WTC11 (cell line): ENCODE data around the gene PDK2. TPM values are rescaled to one million over a fixed set of nuclear protein-coding genes. Genes with fewer than 3 reads are reported as not detected.

Experiments used
- ATAC-seq: fragments of 200-7000 bp; cut with Tn5 transposase; 2 replicates; pipeline ENCODE4 v1.10.0; 2021; ENCODE audit warnings: mild to moderate bottlenecking, moderate library complexity
- CTCF ChIA-PET: fragments of 300-600 bp; sonication (Branson Sonifier 250); formaldehyde crosslinking; loops from one replicate; lab custom pipeline; 2021; ENCODE audit warnings: antibody characterized with exemption; lab: Charles Lee
- POLR2A ChIA-PET: fragments of 350-600 bp; sonication (Branson Sonifier 250); formaldehyde crosslinking; loops from one replicate; lab custom pipeline; 2021; ENCODE audit warnings: antibody characterized with exemption; lab: Charles Lee
- DNase-seq: peaks from one replicate; pipeline ENCODE4 v3.0.0; 2021; ENCODE audit warnings: low spot score
- H3K27ac Mint-ChIP-seq: 2 replicates; pipeline ENCODE4 v1.8.0; 2021; ENCODE audit warnings: mixed read lengths
- H3K27me3 Mint-ChIP-seq: 2 replicates; pipeline ENCODE4 v1.8.0; 2021; ENCODE audit warnings: low read depth, mild to moderate bottlenecking, moderate library complexity, mixed read lengths
- H3K36me3 Mint-ChIP-seq: 2 replicates; pipeline ENCODE4 v1.8.0; 2021; ENCODE audit warnings: mixed read lengths
- H3K4me1 Mint-ChIP-seq: 2 replicates; pipeline ENCODE4 v1.8.0; 2022; ENCODE audit warnings: mixed read lengths
- H3K4me3 Mint-ChIP-seq: 2 replicates; pipeline ENCODE4 v1.8.0; 2021; ENCODE audit warnings: mild to moderate bottlenecking, moderate library complexity, mixed read lengths
- H3K9me3 Mint-ChIP-seq: 2 replicates; pipeline ENCODE4 v1.8.0; 2021; ENCODE audit warnings: mixed read lengths
- ATF3 ChIP-seq: sonication (generic); formaldehyde crosslinking; conservative IDR thresholded peaks from 2 replicates; pipeline ENCODE4 v1.8.1; 2022; ENCODE audit warnings: mild to moderate bottlenecking, missing genetic modification reagents
- CBFB ChIP-seq: sonication (generic); formaldehyde crosslinking; IDR thresholded peaks from 2 replicates; pipeline ENCODE4 v1.8.1; 2022; ENCODE audit warnings: mild to moderate bottlenecking, low read depth, missing genetic modification reagents
- ELF4 ChIP-seq: sonication (generic); formaldehyde crosslinking; IDR thresholded peaks from 2 replicates; pipeline ENCODE4 v1.8.1; 2022; ENCODE audit warnings: low read depth, mild to moderate bottlenecking, moderate library complexity, missing genetic modification reagents
- FOXK1 ChIP-seq: sonication (generic); formaldehyde crosslinking; IDR thresholded peaks from 2 replicates; pipeline ENCODE4 v1.8.0; 2022; ENCODE audit warnings: mild to moderate bottlenecking, moderate library complexity, missing genetic modification reagents
- GTF2I ChIP-seq: fragments of 250-450 bp; sonication (Bioruptor Pico); conservative IDR thresholded peaks from 2 replicates; pipeline ENCODE4 v1.4.0; 2021; ENCODE audit warnings: mild to moderate bottlenecking
- NR2C2 ChIP-seq: sonication (generic); formaldehyde crosslinking; IDR thresholded peaks from 2 replicates; pipeline ENCODE4 v1.8.0; 2022; ENCODE audit warnings: mild to moderate bottlenecking, missing genetic modification reagents
- TCF7 ChIP-seq: sonication (generic); formaldehyde crosslinking; IDR thresholded peaks from 2 replicates; pipeline ENCODE4 v1.8.0; 2022; ENCODE audit warnings: mild to moderate bottlenecking, low read depth, missing genetic modification reagents, moderate library complexity
- TP53 ChIP-seq: sonication (generic); formaldehyde crosslinking; IDR thresholded peaks from 2 replicates; pipeline ENCODE4 v1.8.1; 2023; ENCODE audit warnings: mild to moderate bottlenecking, missing genetic modification reagents
- ZNF121 ChIP-seq: sonication (generic); formaldehyde crosslinking; IDR thresholded peaks from 2 replicates; pipeline ENCODE4 v1.8.0; 2023; ENCODE audit warnings: missing genetic modification reagents
- ZNF416 ChIP-seq: fragments of 250-450 bp; sonication (Bioruptor Pico); IDR thresholded peaks from 2 replicates; pipeline ENCODE4 v1.9.0; 2021; ENCODE audit warnings: mild to moderate bottlenecking, inconsistent platforms
- total RNA-seq: library from RNA; stranded (reverse); gene quantifications from 3 replicates; pipeline ENCODE4 v1.2.3, GENCODE V29; 2021
- TF ChIP-seq, protein P1 (sequence below): sonication (generic); formaldehyde crosslinking; IDR thresholded peaks from 2 replicates; pipeline ENCODE4 v1.8.1; 2023; ENCODE audit warnings: mild to moderate bottlenecking, missing genetic modification reagents, borderline replicate concordance
- TF ChIP-seq, protein P2 (sequence below): fragments of 200-600 bp; IDR thresholded peaks from 2 replicates; pipeline ENCODE4 v1.8.0; 2022; ENCODE audit warnings: antibody characterized with exemption
- TF ChIP-seq, protein P3 (sequence below): fragments of 250-450 bp; sonication (Bioruptor Pico); conservative IDR thresholded peaks from 2 replicates; pipeline ENCODE4 v1.9.0; 2021; ENCODE audit warnings: mild to moderate bottlenecking
- TF ChIP-seq, protein P4 (sequence below): sonication (generic); formaldehyde crosslinking; conservative IDR thresholded peaks from 2 replicates; pipeline ENCODE4 v1.8.1; 2023; ENCODE audit warnings: mild to moderate bottlenecking, low read depth, missing genetic modification reagents, moderate library complexity
- TF ChIP-seq, protein P5 (sequence below): sonication (generic); formaldehyde crosslinking; IDR thresholded peaks from 2 replicates; pipeline ENCODE4 v1.8.0; 2022; ENCODE audit warnings: mild to moderate bottlenecking, missing genetic modification reagents
- TF ChIP-seq, protein P6 (sequence below): sonication (generic); formaldehyde crosslinking; IDR thresholded peaks from 2 replicates; pipeline ENCODE4 v1.8.1; 2023; ENCODE audit warnings: mild to moderate bottlenecking, missing genetic modification reagents

Gene PDK2
- total RNA-seq, 1 experiment from 2014 or later, result 16.6 TPM

DNA sequence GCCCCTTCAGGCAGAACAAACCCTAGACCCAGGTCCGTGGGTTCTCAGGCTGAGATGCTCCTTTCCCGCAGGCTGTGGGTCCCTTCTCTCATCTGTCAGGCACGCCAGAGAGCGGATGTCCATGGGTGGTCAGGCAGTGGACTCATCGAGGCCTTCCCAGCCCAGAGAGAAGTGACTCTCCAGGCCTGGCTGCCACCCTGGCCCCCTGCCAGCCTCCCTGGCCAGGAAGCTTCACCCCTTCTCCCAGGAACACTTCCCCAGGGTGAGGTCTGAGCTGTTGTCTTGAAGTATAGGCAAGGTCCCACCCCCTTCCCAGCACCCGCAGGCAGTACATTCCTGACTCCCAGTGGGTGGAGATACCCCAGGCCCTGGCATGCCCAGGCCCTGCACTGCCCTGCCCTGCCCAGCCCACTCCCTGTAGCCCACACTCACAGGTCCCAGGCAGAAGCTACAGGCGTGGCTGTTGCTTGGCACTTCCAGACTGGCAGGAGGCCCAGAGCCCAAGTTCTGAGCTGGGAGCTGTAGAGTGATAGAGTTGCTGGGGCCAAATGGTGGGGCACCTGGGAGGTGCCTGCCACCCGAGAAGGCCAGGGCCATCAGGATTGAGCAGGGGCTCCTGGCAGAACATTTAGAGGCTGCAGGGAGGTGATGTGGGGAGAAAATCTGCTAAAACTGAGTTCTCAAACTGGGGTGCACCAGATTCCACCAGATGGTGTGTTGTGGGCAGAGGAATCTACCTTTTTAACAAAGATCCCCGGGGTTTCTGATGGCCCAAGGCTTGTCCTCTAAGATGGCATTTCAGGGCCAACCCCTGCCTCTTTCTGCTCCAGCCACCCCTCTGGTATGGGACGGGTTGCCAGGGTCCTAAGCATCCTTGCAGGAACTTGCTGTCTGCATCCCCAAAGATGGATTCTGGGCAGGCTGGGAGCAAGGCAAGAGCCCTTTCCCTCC is 32.6 kb upstream of the PDK2 start:
- peaks cover 7% of the 10 kb centered on the region for H3K27me3 Mint-ChIP-seq
- H3K27ac Mint-ChIP-seq, result no peak overlapping the region
- peaks cover 4% of the 10 kb centered on the region; the same call in 1 of the 2 replicates for H3K36me3 Mint-ChIP-seq
- H3K4me3 Mint-ChIP-seq, result no peak overlapping the region
- ATAC-seq (no peak), DNase-seq (no peak)
- ChIA-PET CTCF (interaction anchor here (0.6 to 1.3 kb wide), 4 partner anchors 17 to 697 kb away, joined by 3 to 9 read pairs (median 3); no protein-coding TSS in a partner anchor), POLR2A (no interaction called here)
- no peaks in the 10 kb centered on the region for H3K9me3 Mint-ChIP-seq
- TF ChIP-seq, protein P1, sequence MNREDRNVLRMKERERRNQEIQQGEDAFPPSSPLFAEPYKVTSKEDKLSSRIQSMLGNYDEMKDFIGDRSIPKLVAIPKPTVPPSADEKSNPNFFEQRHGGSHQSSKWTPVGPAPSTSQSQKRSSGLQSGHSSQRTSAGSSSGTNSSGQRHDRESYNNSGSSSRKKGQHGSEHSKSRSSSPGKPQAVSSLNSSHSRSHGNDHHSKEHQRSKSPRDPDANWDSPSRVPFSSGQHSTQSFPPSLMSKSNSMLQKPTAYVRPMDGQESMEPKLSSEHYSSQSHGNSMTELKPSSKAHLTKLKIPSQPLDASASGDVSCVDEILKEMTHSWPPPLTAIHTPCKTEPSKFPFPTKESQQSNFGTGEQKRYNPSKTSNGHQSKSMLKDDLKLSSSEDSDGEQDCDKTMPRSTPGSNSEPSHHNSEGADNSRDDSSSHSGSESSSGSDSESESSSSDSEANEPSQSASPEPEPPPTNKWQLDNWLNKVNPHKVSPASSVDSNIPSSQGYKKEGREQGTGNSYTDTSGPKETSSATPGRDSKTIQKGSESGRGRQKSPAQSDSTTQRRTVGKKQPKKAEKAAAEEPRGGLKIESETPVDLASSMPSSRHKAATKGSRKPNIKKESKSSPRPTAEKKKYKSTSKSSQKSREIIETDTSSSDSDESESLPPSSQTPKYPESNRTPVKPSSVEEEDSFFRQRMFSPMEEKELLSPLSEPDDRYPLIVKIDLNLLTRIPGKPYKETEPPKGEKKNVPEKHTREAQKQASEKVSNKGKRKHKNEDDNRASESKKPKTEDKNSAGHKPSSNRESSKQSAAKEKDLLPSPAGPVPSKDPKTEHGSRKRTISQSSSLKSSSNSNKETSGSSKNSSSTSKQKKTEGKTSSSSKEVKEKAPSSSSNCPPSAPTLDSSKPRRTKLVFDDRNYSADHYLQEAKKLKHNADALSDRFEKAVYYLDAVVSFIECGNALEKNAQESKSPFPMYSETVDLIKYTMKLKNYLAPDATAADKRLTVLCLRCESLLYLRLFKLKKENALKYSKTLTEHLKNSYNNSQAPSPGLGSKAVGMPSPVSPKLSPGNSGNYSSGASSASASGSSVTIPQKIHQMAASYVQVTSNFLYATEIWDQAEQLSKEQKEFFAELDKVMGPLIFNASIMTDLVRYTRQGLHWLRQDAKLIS, result no peak
- TF ChIP-seq, protein P2, sequence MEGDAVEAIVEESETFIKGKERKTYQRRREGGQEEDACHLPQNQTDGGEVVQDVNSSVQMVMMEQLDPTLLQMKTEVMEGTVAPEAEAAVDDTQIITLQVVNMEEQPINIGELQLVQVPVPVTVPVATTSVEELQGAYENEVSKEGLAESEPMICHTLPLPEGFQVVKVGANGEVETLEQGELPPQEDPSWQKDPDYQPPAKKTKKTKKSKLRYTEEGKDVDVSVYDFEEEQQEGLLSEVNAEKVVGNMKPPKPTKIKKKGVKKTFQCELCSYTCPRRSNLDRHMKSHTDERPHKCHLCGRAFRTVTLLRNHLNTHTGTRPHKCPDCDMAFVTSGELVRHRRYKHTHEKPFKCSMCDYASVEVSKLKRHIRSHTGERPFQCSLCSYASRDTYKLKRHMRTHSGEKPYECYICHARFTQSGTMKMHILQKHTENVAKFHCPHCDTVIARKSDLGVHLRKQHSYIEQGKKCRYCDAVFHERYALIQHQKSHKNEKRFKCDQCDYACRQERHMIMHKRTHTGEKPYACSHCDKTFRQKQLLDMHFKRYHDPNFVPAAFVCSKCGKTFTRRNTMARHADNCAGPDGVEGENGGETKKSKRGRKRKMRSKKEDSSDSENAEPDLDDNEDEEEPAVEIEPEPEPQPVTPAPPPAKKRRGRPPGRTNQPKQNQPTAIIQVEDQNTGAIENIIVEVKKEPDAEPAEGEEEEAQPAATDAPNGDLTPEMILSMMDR, result no peak
- TF ChIP-seq, protein P3, sequence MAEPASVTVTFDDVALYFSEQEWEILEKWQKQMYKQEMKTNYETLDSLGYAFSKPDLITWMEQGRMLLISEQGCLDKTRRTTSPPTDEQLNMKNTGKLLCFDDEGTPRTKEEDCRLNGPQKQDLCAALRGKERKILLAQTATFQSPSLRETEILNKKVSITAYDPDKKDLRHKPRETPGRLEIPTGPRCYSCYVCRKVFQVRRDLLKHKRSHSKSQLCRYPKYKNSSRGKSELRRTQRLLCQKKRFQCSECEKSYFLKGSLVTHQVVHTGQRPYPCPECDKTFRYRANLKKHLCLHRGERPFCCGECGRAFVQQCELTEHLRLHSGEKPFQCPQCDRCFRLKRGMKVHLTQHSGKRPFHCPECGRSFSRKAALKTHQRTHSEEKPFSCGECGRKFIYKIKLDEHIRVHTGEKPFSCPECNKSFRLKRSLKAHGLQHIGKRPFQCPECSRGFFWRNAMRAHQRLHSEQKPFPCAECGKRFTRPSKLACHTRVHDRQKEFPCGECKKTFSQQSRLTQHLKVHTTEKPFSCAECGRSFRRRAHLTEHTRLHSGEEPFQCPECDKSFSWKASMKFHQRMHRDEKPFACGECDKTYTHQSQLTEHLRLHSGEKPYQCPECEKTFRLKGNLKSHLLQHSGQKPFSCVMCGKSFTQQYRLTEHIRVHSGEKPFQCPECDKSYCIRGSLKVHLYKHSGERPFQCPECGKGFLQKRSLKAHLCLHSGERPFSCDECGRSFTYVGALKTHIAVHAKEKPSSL (CRISPR knock-in tag), result no peak
- TF ChIP-seq TP53 (no peak), ZNF416 (CRISPR knock-in tag) (no peak), FOXK1 (CRISPR knock-in tag) (no peak), GTF2I (no peak), TCF7 (CRISPR knock-in tag) (no peak), ZNF121 (no peak), NR2C2 (CRISPR knock-in tag) (no peak), ATF3 (CRISPR knock-in tag) (no peak), ELF4 (CRISPR knock-in tag) (no peak), CBFB (CRISPR knock-in tag) (no peak)
- TF ChIP-seq, protein P4, sequence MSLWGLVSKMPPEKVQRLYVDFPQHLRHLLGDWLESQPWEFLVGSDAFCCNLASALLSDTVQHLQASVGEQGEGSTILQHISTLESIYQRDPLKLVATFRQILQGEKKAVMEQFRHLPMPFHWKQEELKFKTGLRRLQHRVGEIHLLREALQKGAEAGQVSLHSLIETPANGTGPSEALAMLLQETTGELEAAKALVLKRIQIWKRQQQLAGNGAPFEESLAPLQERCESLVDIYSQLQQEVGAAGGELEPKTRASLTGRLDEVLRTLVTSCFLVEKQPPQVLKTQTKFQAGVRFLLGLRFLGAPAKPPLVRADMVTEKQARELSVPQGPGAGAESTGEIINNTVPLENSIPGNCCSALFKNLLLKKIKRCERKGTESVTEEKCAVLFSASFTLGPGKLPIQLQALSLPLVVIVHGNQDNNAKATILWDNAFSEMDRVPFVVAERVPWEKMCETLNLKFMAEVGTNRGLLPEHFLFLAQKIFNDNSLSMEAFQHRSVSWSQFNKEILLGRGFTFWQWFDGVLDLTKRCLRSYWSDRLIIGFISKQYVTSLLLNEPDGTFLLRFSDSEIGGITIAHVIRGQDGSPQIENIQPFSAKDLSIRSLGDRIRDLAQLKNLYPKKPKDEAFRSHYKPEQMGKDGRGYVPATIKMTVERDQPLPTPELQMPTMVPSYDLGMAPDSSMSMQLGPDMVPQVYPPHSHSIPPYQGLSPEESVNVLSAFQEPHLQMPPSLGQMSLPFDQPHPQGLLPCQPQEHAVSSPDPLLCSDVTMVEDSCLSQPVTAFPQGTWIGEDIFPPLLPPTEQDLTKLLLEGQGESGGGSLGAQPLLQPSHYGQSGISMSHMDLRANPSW (CRISPR knock-in tag), result no peak
- TF ChIP-seq, protein P5, sequence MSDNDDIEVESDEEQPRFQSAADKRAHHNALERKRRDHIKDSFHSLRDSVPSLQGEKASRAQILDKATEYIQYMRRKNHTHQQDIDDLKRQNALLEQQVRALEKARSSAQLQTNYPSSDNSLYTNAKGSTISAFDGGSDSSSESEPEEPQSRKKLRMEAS (CRISPR knock-in tag), result no peak
- TF ChIP-seq, protein P6, sequence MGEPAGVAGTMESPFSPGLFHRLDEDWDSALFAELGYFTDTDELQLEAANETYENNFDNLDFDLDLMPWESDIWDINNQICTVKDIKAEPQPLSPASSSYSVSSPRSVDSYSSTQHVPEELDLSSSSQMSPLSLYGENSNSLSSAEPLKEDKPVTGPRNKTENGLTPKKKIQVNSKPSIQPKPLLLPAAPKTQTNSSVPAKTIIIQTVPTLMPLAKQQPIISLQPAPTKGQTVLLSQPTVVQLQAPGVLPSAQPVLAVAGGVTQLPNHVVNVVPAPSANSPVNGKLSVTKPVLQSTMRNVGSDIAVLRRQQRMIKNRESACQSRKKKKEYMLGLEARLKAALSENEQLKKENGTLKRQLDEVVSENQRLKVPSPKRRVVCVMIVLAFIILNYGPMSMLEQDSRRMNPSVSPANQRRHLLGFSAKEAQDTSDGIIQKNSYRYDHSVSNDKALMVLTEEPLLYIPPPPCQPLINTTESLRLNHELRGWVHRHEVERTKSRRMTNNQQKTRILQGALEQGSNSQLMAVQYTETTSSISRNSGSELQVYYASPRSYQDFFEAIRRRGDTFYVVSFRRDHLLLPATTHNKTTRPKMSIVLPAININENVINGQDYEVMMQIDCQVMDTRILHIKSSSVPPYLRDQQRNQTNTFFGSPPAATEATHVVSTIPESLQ (CRISPR knock-in tag), result no peak
- peaks cover 15% of the 10 kb centered on the region for H3K4me1 Mint-ChIP-seq
